HepG2 (cell line): Measurements from ENCODE around the gene GSK3A. TPM values are rescaled to one million over a fixed set of nuclear protein-coding genes. Genes with fewer than 3 reads are reported as not detected.
A peak's percentile ranks its signal among the peaks of the same experiment; 100 is the strongest.

ENCODE experiments used
- CHCHD3 ChIP-seq: sonication (generic); formaldehyde crosslinking; IDR thresholded peaks from 2 replicates; pipeline ENCODE4 v1.8.0; 2022; ENCODE audit warnings: mild to moderate bottlenecking, missing genetic modification reagents, moderate library complexity
- DR1 ChIP-seq: sonication (generic); formaldehyde crosslinking; IDR thresholded peaks from 2 replicates; pipeline ENCODE4 v1.8.0; 2021; ENCODE audit warnings: mild to moderate bottlenecking, missing genetic modification reagents, inconsistent platforms
- E2F2 ChIP-seq: sonication (generic); formaldehyde crosslinking; IDR thresholded peaks from 2 replicates; pipeline ENCODE4 v1.4.0; 2020; ENCODE audit warnings: missing genetic modification reagents, borderline replicate concordance
- FOSL1 ChIP-seq: sonication (generic); formaldehyde crosslinking; IDR thresholded peaks from 2 replicates; pipeline ENCODE4 v1.9.0; 2021; ENCODE audit warnings: missing genetic modification reagents, borderline replicate concordance
- HDAC6 ChIP-seq: fragments of 200-600 bp; sonication (generic); IDR thresholded peaks from 2 replicates; pipeline ENCODE4 v1.7.0; 2017; ENCODE audit warnings: mild to moderate bottlenecking, antibody characterized with exemption, low read length, low read depth
- HOXD1 ChIP-seq: sonication (generic); formaldehyde crosslinking; IDR thresholded peaks from 2 replicates; pipeline ENCODE4 v1.5.0; 2020; ENCODE audit warnings: missing genetic modification reagents
- MIXL1 ChIP-seq: IDR thresholded peaks from 2 replicates; pipeline ENCODE4 v1.6.1; 2016
- MLX ChIP-seq: IDR thresholded peaks from 2 replicates; pipeline ENCODE4 v1.6.1; 2016
- MXD1 ChIP-seq: sonication (generic); formaldehyde crosslinking; IDR thresholded peaks from 2 replicates; pipeline ENCODE4 v1.4.0; 2020; ENCODE audit warnings: mild to moderate bottlenecking, missing genetic modification reagents
- NCOA1 ChIP-seq: sonication (generic); formaldehyde crosslinking; IDR thresholded peaks from 2 replicates; pipeline ENCODE4 v1.9.0; 2021; ENCODE audit warnings: missing genetic modification reagents
- NFIB ChIP-seq: sonication (generic); formaldehyde crosslinking; IDR thresholded peaks from 2 replicates; pipeline ENCODE4 v1.9.0; 2021; ENCODE audit warnings: missing genetic modification reagents, mild to moderate bottlenecking, borderline replicate concordance
- SALL2 ChIP-seq: sonication (generic); formaldehyde crosslinking; IDR thresholded peaks from 2 replicates; pipeline ENCODE4 v1.8.1; 2023; ENCODE audit warnings: mild to moderate bottlenecking, missing genetic modification reagents, inconsistent platforms
- SIN3B ChIP-seq: fragments of 150-350 bp; IDR thresholded peaks from 2 replicates; pipeline ENCODE4 v1.6.1; 2014; ENCODE audit warnings: low read length
- SMAD3 ChIP-seq: sonication (generic); formaldehyde crosslinking; IDR thresholded peaks from 2 replicates; pipeline ENCODE4 v1.4.0; 2020; ENCODE audit warnings: missing genetic modification reagents
- SMYD3 ChIP-seq: sonication (generic); formaldehyde crosslinking; IDR thresholded peaks from 2 replicates; pipeline ENCODE4 v1.8.1; 2023; ENCODE audit warnings: mild to moderate bottlenecking, missing genetic modification reagents
- SRSF1 ChIP-seq: fragments of 200-400 bp; formaldehyde crosslinking; optimal IDR thresholded peaks from 2 replicates; pipeline ENCODE3; 2017; ENCODE audit warnings: mild to moderate bottlenecking, low read depth, low read length, moderate library complexity
- TRIM22 ChIP-seq: fragments of 450-650 bp; IDR thresholded peaks from 2 replicates; pipeline ENCODE4 v1.6.1; 2017
- WIZ ChIP-seq: sonication (generic); formaldehyde crosslinking; IDR thresholded peaks from 2 replicates; pipeline ENCODE4 v1.5.1; 2020; ENCODE audit warnings: mild to moderate bottlenecking, missing genetic modification reagents
- ZFX ChIP-seq: sonication (generic); formaldehyde crosslinking; IDR thresholded peaks from 2 replicates; pipeline ENCODE4 v1.4.0; 2020; ENCODE audit warnings: mild to moderate bottlenecking, low read depth, missing genetic modification reagents, moderate library complexity
- ZNF234 ChIP-seq: sonication (generic); formaldehyde crosslinking; conservative IDR thresholded peaks from 2 replicates; pipeline ENCODE4 v1.5.1; 2020; ENCODE audit warnings: mild to moderate bottlenecking, missing genetic modification reagents
- ZNF335 ChIP-seq: sonication (generic); formaldehyde crosslinking; IDR thresholded peaks from 2 replicates; pipeline ENCODE4 v1.4.0; 2020; ENCODE audit warnings: missing genetic modification reagents
- ZNF460 ChIP-seq: sonication (generic); formaldehyde crosslinking; IDR thresholded peaks from 2 replicates; pipeline ENCODE4 v1.5.1; 2020; ENCODE audit warnings: missing genetic modification reagents, mild to moderate bottlenecking, borderline replicate concordance
- ZNF503 ChIP-seq: sonication (generic); formaldehyde crosslinking; IDR thresholded peaks from 2 replicates; pipeline ENCODE4 v1.4.0; 2020; ENCODE audit warnings: missing genetic modification reagents
- ZNF576 ChIP-seq: sonication (generic); formaldehyde crosslinking; IDR thresholded peaks from 2 replicates; pipeline ENCODE4 v1.4.0; 2020; ENCODE audit warnings: mild to moderate bottlenecking, missing genetic modification reagents
- ZSCAN30 ChIP-seq: sonication (generic); formaldehyde crosslinking; IDR thresholded peaks from 2 replicates; pipeline ENCODE4 v1.5.0; 2020; ENCODE audit warnings: mild to moderate bottlenecking, missing genetic modification reagents
- polyA plus RNA-seq, 8 experiments: library from polyadenylated mRNA; depleted of rRNA in 3 of 8; stranded (reverse) in 7 of 8; unstranded in 1 of 8; fragments of >200 nt; fragmentation: Illumina TruSeq in 4 of 8; extraction: Trizol in 4 of 8; gene quantifications; 2 replicates each; pipeline versions ENCODE4 v1.2.1 to v1.2.3, GENCODE V29; 2011 to 2016; ENCODE audit warnings: low read depth in 4 of 8, missing spikeins in 1 of 8, mixed read lengths in 1 of 8; ENCODE audit not compliant: insufficient read depth in 1 of 8
- total RNA-seq, 5 experiments: library from RNA; depleted of rRNA; stranded (reverse); fragments of >200 nt; fragmentation: Illumina TruSeq; extraction: Trizol; gene quantifications; 2 replicates each; pipeline ENCODE4 v1.2.3, GENCODE V29; 2016; ENCODE audit warnings: low read depth in 1 of 5

Gene GSK3A
- total and polyA plus RNA-seq, 2 of the 13 experiments (the other 11 are each of a cell fraction or from before 2014, with no cell fraction given) = 16.9 to 52.5 TPM

- TF ChIP-seq NFIB (CRISPR knock-in tag) (no peak), E2F2 (CRISPR knock-in tag) (peak; percentile 80; the same call in 1 of the 2 replicates), ZNF460 (CRISPR knock-in tag) (no peak), ZNF503 (CRISPR knock-in tag) (peak; percentile 26; the same call in 1 of the 2 replicates), ZFX (CRISPR knock-in tag) (no peak; the same call in none of the 2 replicates), ZNF576 (CRISPR knock-in tag) (no peak), ZNF335 (CRISPR knock-in tag) (no peak), HOXD1 (CRISPR knock-in tag) (0 out of 2 replicates have a peak, but pooled peaks have one; percentile 22), NCOA1 (CRISPR knock-in tag) (no peak), ZNF234 (CRISPR knock-in tag) (no peak), HDAC6 (no peak), SMYD3 (CRISPR knock-in tag) (no peak), MXD1 (CRISPR knock-in tag) (peak; percentile 93), TRIM22 (no peak), SIN3B (no peak), SALL2 (CRISPR knock-in tag) (no peak; the same call in 1 of the 2 replicates), DR1 (CRISPR knock-in tag) (peak; percentile 58; the same call in 1 of the 2 replicates), SMAD3 (CRISPR knock-in tag) (no peak), MIXL1 (CRISPR knock-in tag) (no peak), WIZ (CRISPR knock-in tag) (no peak), SRSF1 (peak; percentile 95), ZSCAN30 (CRISPR knock-in tag) (no peak), MLX (CRISPR knock-in tag) (no peak), FOSL1 (no peak; the same call in 1 of the 2 replicates), CHCHD3 (CRISPR knock-in tag) (no peak)
These were observed 37.8 kb upstream of the GSK3A start (continued) for GRCh38 chr19:42279902-42280814.
